ENCODE measurements around the gene ZHX3.

ZHX3 gene

GRCh38 chr20:41334036-41334435, 16.5 kb upstream of the ZHX3 start:
- no peak for DNase-seq (ENCODE audit: low spot score)

- no peak for DNase-seq (ENCODE audit: low spot score)
These were observed 14.2 kb upstream of the ZHX3 start for GRCh38 chr20:41331731-41332130.

- DNase-seq (ENCODE audit: low spot score): no peak
These were observed 13.4 kb upstream of the ZHX3 start for GRCh38 chr20:41330941-41331340.

- no peak for DNase-seq (ENCODE audit: low spot score)
These were observed 12.8 kb upstream of the ZHX3 start for GRCh38 chr20:41330343-41330720.

- DNase-seq (ENCODE audit: low spot score): no peak
These were observed 12.2 kb upstream of the ZHX3 start for GRCh38 chr20:41329435-41330342.

GRCh38 chr20:41327178-41327577, 9.6 kb upstream of the ZHX3 start:
- DNase-seq (ENCODE audit: low spot score): no peak

GRCh38 chr20:41320976-41321375, 3.4 kb upstream of the ZHX3 start:
- no peak for DNase-seq (ENCODE audit: low spot score)

- no peak for DNase-seq (ENCODE audit: low spot score)
These were observed 2.9 kb upstream of the ZHX3 start for GRCh38 chr20:41320441-41320840.

GRCh38 chr20:41318271-41318649, 729 bp upstream of the ZHX3 start:
- DNase-seq (ENCODE audit: low spot score): peak; percentile 27

- DNase-seq (ENCODE audit: low spot score): peak; percentile 74
These were observed 657 bp downstream of the ZHX3 start for GRCh38 chr20:41316602-41317545.

GRCh38 chr20:41316051-41316450, 1.5 kb downstream of the ZHX3 start:
- peak; percentile 22 for DNase-seq (ENCODE audit: low spot score)

GRCh38 chr20:41314386-41314785, 3.1 kb downstream of the ZHX3 start:
- DNase-seq (ENCODE audit: low spot score): no peak

- DNase-seq (ENCODE audit: low spot score): peak; percentile 25
These were observed 5.5 kb downstream of the ZHX3 start for GRCh38 chr20:41312009-41312408.

- no peak for DNase-seq (ENCODE audit: low spot score)
These were observed 7.7 kb downstream of the ZHX3 start for GRCh38 chr20:41309817-41310216.

GRCh38 chr20:41308726-41309413, 8.7 kb downstream of the ZHX3 start:
- DNase-seq (ENCODE audit: low spot score): no peak

GRCh38 chr20:41308290-41308711, 9.2 kb downstream of the ZHX3 start:
- DNase-seq (ENCODE audit: low spot score): no peak

GRCh38 chr20:41307021-41307420, 10.5 kb downstream of the ZHX3 start:
- no peak for DNase-seq (ENCODE audit: low spot score)

- DNase-seq (ENCODE audit: low spot score): peak; percentile 52
These were observed 11.3 kb downstream of the ZHX3 start for GRCh38 chr20:41306061-41306727.

GRCh38 chr20:41304424-41305079, 13.0 kb downstream of the ZHX3 start:
- DNase-seq (ENCODE audit: low spot score): no peak

- no peak for DNase-seq (ENCODE audit: low spot score)
These were observed 13.5 kb downstream of the ZHX3 start for GRCh38 chr20:41304002-41304401.

GRCh38 chr20:41300886-41301285, 16.6 kb downstream of the ZHX3 start:
- no peak for DNase-seq (ENCODE audit: low spot score)

Measured in NAMALWA (cell line).